HG03066 (cell line): ENCODE results near the gene CMTM8.
"Not testable (repeated sequence)": the region's sequence is repeated elsewhere in the genome, so short reads cannot be mapped to it uniquely, and the experiment has no call there.

Experiments
- ATAC-seq: cut with Tn5 transposase; IDR thresholded peaks from one replicate; pipeline ENCODE4 v1.9.1; 2021; ENCODE audit warnings: low read depth; ENCODE audit not compliant: unreplicated experiment

Gene CMTM8

DNA sequence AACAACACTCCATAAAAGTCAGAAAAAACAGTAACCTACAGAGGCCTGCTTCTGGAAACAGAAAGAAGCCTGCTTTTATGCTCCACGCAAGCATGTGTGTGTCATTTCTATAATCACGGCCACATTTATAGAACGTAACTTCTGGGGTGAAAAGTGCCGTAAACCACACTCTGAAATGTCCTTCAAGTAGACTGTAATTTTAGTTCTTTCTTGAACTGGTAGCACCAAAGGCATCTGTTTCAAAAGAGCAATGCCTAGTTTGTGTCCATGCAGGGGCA is 133.7 kb downstream of the CMTM8 start:
- no peak for ATAC-seq

DNA sequence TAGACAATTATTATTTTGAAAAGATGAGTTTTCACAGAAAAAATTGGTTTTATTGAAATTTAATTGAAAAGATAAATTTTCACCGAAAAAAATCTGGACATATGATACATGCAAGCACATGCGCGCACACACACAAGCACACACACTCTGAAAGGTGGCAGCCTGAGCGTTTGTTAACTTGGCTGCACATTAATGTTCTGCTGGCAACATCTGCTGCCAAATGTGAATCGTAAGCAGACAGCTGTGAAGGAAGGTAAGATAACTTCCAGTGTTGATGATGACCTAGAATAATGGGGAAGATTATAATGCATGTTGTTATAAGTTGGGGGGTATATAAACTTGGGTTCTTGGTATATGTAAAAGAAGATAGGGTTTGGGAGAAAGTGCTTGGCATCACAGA is 134.8 kb downstream of the CMTM8 start:
- ATAC-seq: no peak

DNA sequence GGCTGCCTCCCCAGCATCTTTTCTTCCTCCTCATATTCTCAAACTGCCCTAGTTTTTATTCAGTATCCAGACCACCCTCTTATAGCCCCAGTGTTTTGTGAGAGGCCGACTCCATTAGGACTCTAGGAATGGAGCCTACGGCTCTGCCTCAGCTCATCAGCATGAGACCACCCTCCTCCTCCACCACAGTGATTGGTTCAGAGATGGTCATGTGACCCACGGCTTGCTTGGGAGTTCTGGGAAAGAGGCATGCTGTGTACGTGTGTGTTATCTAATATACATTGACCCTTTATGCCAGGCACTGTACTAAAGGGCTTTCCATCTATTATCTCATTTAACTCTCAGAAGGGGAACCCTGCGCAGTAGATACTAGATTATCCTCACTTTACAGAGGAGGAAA is 135.4 kb downstream of the CMTM8 start:
- ATAC-seq: no peak

DNA sequence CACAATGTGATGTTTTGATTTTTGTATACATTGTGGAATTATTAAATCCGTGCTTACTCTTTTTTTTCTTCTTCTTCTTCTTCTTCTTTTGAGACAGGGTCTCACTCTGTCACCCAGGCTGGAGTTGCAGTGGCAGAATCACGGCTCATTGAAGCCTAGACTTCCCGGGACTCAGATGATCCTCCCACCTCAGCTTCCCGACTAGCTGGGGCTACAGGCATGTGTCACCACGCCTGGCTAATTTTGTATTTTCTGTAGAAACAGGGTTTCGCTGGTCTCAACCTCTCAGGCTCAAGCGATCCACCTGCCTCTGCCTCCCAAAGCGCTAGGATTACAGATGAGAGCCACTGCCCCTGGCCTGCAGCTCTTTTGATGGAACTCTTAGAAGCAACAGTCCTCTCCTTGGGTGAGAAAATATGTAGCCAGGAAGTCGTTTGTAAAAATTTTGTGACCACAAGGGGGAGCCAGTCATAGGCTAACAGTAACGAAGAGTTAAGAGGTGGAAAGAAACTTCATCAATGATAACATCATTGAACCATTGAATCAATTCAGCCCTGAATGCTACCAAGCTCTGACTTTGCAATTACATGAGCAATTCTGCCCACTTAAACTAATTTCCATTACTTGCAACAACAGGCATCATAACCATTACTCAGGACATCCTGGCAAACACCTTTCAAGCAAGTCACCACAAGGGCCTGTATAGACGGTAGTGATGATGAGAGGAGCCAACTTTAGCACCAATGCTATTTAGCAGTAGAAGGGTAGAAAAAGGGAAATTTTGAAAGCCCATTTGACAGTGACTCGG is 136.5 kb downstream of the CMTM8 start:
- ATAC-seq: peak; percentile 64

DNA sequence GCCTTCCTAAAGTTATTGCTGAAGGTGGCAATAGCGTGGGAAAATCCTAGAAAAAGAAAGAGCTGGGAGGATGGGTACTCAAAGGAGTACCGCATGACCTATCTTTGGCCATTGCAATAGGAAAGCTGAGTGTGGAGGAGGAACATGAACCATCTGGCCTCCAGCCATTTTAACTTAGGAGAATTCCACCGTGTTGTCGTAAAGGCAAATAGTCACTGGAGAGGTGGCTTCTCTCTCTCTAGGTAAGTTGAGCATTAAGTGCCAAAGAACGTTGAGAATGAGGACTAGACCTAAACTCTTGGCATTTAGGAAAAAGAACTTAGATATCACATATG is 137.1 kb downstream of the CMTM8 start:
- ATAC-seq: no peak

DNA sequence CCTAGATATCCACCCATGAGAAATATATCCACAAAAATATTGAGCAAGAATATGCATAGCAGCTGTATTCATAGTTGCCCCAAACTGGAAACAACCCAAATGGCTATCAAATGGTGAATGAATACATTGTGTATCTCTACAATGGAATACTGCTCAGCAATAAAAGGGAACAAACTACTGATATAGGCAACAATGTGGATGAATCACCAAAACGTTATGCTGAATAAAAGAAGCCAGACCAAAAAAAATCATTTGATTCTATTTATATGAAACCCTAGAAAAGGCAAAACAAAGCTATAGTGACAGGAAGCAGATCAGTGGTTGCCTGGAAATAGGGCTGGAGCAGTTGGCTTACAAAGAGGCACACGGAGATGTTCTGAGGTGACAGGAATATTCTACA is 137.6 kb downstream of the CMTM8 start:
- no peak for ATAC-seq

DNA sequence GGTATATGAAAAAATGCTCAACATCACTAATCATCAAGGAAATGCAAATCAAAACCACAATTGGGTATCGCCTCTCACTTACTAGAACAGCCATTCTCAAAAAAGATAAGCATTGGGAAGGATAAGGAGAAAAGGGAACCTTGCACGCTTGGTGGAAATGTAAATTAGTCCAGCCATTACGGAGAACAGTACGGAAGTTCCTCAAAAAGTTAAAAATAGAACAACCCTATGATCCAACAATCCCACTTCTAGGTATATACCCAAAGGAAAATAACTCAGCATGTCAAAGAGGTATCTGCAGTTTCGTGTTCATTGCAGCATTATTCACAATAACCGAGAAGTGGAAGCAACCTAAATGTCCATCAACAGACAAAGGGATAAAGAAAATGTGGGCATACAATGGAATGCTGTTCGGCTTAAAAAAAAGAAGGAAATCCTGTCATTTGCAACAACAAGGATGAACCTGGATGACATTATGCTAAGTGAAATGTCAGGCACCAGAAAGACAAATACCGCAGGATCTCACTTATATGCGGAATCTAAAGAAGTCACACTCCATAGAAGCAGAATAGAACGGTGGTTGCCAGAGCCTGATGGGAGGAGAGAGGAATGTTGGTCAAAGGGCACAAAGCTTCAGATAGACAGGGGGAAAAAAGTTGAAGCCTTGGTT is 141.5 kb downstream of the CMTM8 start:
- no peak for ATAC-seq

DNA sequence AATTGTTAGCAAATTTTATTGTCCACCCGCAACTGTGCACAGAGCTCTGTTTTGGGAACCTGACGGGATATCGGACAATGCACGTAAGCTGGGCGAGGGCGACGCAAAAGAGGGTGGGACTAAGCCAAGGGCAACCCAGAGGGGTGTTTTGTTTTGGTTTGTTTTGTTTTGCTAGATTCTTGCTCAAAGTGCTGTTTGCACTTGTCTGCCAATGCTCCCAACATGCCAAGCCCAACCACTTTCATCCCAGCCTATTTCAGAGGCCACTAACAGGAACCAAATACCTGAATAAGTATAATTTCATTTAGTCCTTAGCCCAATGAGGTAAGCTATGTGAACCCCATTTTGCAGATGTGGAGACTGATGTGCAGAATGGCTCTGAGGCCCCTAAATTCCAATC is 143.4 kb downstream of the CMTM8 start:
- no peak for ATAC-seq

DNA sequence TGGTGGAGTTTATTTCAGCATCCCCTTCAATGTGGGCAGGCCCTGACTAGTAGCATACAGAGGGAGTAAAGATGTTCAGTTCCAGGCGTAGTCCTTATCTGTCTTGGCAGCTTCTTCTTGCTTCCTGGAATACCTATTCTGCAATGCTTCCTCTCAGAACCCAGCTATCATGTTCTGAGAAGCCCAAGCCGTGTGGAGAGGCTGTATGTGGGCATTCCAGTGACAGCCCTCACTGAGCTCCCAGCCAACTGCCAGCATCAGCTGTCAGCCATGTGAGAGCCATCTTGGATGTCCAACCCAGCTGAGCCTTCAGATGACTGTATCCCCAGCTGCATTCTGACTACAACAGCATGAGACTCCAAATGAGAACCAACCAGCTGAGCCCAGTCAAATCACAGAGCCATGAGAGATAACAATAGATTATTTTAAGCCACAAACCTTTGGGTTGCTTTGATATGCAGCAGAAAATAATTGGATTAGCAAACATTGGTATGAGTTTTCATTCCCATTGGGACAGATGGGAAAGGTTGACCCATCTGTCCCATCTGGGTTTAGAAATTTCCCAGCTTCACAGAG is 144.7 kb downstream of the CMTM8 start:
- ATAC-seq: no peak

DNA sequence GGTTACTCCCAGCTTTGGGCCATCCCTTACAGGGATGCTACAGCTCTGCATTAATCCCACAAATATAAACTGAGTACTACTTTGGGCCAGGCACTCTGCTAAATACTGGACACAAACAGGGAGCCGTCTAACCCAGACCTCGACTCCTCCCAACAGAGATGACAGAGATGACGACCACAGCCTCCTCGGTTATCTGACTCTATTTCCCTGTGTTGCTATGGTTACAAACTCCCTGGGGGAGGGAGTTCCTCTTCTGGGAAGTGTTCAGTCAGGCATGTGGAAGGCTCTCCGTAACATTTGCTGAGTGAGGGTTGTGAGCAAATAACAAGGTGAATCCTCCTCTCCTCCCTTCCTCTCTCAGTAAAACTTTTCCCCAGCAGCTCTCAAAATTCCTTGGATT is 146.5 kb downstream of the CMTM8 start:
- no peak for ATAC-seq

DNA sequence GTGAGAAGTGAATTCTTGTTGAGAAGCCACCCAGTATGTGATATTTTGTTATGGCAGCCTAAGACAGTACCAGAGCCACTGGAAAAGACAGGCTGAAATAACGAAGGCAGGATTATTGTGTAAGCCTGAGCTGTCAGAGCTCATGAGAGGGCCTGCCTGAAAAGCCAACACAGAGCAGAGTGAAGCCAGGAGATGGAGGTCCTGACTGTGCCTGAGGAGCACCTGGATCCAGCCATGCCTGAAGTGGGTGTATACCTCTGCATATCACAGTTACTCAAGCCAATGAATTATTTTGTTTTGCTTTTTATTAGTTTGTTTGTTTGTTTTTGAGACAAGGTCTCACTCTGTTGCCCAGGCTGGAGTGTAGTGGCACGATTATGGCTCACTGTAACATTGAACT is 149.0 kb downstream of the CMTM8 start:
- ATAC-seq: no peak

DNA sequence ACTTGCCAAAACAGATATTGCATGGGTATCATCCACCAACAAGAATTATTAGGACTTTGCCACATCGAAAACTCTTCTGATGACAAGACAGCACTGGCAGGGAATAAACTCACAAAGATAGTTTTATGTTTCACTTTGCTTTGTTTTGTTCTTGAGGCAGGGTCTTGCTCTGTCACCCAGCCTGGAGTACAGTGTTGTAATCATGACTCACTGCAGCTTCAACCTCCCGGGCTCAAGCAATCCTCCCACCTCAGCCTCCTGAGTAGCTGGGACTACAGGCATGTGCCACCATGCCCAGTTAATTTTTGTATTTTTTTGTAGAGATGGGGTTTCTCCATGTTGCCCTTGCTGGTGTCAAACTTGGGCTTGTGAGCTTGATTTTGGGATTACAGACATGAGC is 151.1 kb downstream of the CMTM8 start:
- not testable (repeated sequence) for ATAC-seq

DNA sequence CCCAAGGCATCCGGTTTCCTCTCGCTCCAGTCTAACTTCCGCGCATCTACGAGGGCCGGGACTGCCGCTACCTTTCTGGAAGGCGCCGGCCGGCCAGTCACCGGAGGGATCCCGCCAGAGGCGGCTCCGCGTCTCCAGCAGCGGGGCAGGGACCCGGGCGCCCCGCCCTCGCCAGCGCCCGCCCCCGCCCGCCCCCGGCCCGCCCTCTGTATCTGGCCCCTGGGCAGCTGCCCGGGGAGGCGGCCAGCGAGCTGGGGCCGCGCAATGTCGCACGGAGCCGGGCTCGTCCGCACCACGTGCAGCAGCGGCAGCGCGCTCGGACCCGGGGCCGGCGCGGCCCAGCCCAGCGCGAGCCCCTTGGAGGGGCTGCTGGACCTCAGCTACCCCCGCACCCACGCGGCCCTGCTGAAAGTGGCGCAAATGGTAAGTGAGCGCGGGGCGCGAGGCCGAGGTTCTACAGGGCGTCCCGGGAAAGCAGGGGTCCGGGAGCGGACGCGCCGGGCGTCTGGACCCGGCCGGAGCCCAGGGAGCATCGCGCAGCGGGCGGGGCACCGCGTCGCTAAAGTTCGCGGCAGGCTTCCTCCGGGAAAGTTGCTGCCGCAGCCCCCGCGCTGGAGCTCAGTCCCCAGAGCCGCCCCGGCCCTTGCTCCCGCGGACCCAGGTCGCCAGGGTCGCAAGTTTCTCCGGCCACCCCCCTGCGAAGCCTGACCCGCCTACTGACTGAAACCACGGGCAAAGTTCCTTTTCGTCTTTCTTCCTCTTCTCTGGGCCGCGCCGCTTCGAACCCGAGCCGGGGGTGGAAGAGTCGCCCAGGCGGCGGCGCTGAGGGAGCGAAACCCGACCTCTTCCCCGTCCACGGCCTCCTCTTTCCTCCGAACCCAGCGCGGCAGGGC is 153.4 kb downstream of the CMTM8 start, which contains the start of gene CMTM7:
CMTM7 (plus strand) TSS at position 211 of the 893 bp plus-strand sequence; CDS start at position 265, 54 bp downstream.
- peak; percentile 53 for ATAC-seq

DNA sequence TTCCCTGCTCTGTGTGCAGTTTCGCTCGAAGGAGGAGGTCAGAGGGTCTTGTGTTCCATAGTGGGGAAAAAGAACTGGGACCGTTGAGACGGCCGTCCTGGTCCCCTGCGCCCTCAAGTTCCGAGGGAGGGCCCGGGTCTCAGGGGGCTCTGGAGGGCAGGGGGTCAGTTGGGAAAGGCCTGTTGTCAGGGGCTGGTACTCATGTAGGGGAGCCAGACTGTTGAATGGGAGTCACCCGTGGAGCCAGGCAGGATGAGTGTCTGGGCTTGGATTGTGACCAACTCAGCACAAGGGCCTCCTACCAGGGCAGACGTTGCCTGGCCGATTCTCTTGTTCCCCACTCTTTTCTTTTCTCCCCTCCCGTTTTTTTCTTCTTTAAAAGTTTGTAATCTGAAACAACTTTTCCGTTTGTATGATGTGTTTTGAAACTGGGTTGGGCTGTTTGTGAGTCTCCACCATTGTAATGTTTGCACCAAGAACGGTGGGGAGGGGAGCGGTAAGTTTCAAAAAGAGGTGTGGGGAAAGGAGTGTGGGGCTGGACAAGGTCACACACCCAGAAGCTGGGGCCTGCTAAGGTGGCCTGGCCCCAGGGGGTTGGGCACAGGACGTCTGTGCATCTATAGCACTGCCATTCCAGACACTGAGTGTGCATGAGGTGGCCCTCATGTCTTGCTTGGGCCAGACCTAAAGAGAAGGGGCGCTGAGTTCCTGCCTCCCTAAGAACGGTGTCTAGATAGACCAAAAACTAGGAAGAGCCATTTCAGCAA is 154.2 kb downstream of the CMTM8 start:
- ATAC-seq: peak; percentile 9

DNA sequence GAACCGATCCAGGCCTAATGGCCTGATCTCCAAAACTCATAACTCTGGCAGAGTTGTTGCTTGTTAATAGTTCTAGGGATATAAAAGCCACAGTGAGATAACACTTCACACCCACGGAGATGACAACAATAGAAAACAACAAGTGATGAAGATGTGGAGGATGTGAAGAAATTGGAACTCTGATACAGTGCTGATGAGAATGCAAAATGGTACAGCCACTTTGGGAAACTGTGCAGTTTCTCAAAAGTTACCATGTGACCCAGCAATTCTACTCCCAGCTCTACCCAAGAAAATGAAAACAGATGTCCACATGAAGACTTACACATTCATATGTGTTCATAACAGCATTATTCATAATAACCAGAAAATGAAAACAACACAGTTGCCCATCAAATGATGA is 157.0 kb downstream of the CMTM8 start:
- no peak for ATAC-seq

DNA sequence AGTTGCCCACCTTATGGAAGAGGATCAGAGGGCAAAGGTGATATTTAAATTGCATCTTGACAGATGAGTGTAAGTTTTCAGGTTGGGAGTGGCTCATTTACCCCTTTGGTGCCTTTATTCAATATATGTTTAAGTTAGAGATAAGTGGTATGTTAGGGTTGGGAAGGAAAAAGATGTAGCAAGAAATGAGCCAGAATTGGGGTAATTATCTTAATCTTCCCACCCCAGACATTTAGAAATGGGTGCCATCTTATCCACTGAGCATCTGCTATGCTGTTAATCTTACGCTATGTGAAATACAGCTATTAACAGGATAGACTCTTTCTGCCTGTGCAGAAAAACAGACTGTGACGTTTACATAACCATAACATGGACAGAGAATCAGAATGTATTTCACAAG is 159.5 kb downstream of the CMTM8 start:
- no peak for ATAC-seq

DNA sequence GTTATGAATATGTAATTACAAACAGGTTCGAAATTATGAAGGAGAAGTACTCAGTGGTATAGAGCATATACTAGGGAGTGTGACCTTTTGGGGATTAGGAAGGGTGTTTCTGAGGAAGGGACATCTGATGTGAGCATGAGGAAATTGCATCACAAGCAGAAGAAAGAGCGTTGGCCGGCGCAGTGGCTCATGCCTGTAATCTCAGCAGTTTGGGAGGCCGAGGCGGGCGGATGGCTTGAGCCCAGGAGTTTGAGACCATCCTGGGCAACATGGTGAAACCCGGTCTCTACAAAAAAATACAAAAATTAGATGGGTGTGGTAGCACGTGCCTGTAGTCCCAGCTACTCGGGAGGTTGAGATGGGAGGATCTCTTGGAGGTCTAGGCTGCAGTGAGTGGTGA is 160.1 kb downstream of the CMTM8 start:
- no peak for ATAC-seq

DNA sequence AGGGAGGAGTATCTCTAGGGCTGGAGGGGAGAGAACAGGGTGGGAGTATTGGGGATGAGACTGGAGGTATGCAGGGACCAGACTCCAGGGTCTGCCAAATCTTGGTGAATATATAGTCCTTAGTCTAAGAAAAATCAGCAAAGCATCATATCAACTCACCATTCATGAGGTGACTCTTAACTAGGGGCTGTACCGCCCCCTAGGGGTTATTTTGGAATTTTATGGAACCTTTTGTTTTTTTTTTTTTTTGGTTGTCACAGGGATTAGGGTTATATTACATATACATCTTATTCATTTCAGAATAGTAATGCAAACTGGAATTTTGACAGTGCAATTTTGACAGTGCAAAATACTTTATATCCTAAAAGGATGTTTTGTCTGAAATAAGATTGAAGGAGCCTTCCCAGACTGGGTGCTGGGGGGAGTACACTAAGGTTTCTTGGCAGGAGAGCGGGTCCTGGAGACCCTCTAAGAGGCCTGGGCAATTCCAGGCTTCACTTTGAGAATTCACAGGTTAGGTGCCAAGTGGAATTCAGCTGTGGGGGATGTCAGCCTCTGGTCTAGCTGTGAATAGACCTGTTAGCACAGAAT is 160.6 kb downstream of the CMTM8 start:
- ATAC-seq: no peak

DNA sequence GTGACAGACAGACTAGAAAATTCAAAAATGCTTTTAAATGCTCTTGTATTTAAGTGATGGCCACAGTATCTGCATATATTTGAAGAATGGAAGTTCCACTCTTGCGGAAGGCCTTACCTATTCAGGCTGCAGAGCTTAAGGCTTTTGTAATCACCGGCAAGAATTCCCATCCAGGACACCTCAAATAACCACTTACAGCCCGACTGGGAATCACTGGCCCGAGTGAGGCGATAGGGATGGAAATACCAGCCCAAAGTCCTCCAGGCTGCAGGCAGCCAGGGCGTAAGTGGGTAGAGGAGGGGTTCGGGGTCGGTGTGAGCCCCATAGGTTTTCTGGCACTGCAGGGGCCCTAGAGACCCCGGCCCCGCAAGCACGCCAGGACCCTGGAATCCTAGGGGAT is 162.6 kb downstream of the CMTM8 start:
- ATAC-seq: no peak

DNA sequence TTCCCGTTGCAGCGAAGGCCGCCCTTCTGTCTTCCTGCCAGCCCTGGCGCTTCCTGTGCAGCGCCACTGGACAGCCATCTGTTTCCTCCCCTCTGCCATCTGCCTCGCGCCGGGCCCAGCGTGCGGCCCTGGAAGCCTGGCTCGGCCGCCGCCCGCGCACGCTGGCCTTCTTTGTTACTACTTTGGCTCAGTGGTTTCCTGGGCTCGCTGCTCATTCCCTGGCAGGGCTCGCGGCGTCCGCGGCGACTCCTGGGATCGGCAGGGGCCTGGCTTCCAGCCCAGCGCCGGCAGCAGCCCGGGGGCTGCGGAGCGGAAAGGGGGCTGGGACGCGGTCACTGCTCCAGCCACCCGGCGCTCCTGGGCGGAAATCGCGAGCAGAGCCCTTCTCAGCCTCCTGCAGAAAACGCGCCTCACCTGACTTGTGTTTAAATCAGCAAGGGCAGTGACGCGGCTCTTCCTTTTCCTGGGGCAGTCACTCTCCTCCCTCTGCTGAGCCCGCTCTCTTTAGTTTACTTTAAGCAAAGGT is 163.1 kb downstream of the CMTM8 start:
- ATAC-seq: peak; percentile 71
